Small intestine (tissue), 7 donors: ENCODE measurements around the gene SEC61A2. TPM values are rescaled to one million over a fixed set of nuclear protein-coding genes. Genes with fewer than 3 reads are reported as not detected.

Experiments
- DNase-seq, 2 donors: peaks; one replicate each; pipeline versions ENCODE4 v3.0.0 to v3.0.0-alpha.2; 2013
- FAIRE-seq: peaks from 2 replicates; lab custom pipeline; 2012; peaks lifted over from hg19 to GRCh38; lab: Jason Lieb, UNC
- H3K27ac ChIP-seq, 3 donors: one replicate each; pipeline ENCODE4 v1.5.1; 2013; ENCODE audit warnings: low read length in 2 of 3, mild to moderate bottlenecking in 2 of 3, control low read depth in 1 of 3, inconsistent platforms in 1 of 3, low read depth in 1 of 3, moderate library complexity in 1 of 3
- H3K27me3 ChIP-seq, 3 donors: one replicate each; pipeline ENCODE4 v1.6.1; 2013; ENCODE audit warnings: low read length in 3 of 3, inconsistent platforms in 1 of 3; ENCODE audit not compliant: control insufficient read depth in 3 of 3, insufficient read depth in 3 of 3
- H3K36me3 ChIP-seq, 3 donors: one replicate each; pipeline ENCODE4 v1.6.1; 2013; ENCODE audit warnings: low read length in 3 of 3, inconsistent platforms in 1 of 3, low read depth in 1 of 3, mild to moderate bottlenecking in 1 of 3, moderate library complexity in 1 of 3; ENCODE audit not compliant: control insufficient read depth in 3 of 3, insufficient read depth in 2 of 3
- H3K4me1 ChIP-seq, 3 donors: one replicate each; pipeline ENCODE4 v1.6.1; 2013; ENCODE audit warnings: low read length in 2 of 3, inconsistent platforms in 1 of 3, low read depth in 1 of 3, mild to moderate bottlenecking in 1 of 3, moderate library complexity in 1 of 3; ENCODE audit not compliant: control insufficient read depth in 3 of 3, insufficient read depth in 2 of 3
- H3K4me3 ChIP-seq, 3 donors: one replicate each; pipeline ENCODE4 v1.5.1; 2013; ENCODE audit warnings: low read length in 3 of 3, control low read depth in 1 of 3, inconsistent platforms in 1 of 3, low read depth in 1 of 3, mild to moderate bottlenecking in 1 of 3, moderate library complexity in 1 of 3
- H3K9me3 ChIP-seq, 2 donors: one replicate each; pipeline ENCODE4 v1.6.1; 2013; ENCODE audit warnings: low read depth in 1 of 2, low read length in 1 of 2; ENCODE audit not compliant: control insufficient read depth in 2 of 2, insufficient read depth in 1 of 2
- WGBS, 3 donors: extraction: QIAGEN DNeasy Blood & Tissue Kit; methylation state at CpG; one replicate each; pipeline ENCODE4 v1.1.7; 2013; 5-methylcytosine and 5-hydroxymethylcytosine counted together
- polyA plus RNA-seq, 4 donors: library from polyadenylated mRNA; stranded (reverse) in 3 of 4; unstranded in 1 of 4; fragments of 200-250 nt in 3 of 4; fragments of 120-200 nt in 1 of 4; gene quantifications; one replicate each; pipeline versions ENCODE4 v1.2.1 to v1.2.3, GENCODE V29; 2013
- donor health status: healthy with polysubstance abuse.
- donor health status: control.
- donor health status: control.
- donor health status: Bipolar disorder and iron deficiency.
- donor health status: healthy.

Gene SEC61A2
- polyA plus RNA-seq, 4 donors = 1.4 to 7.4 (median 2.8) TPM

DNA sequence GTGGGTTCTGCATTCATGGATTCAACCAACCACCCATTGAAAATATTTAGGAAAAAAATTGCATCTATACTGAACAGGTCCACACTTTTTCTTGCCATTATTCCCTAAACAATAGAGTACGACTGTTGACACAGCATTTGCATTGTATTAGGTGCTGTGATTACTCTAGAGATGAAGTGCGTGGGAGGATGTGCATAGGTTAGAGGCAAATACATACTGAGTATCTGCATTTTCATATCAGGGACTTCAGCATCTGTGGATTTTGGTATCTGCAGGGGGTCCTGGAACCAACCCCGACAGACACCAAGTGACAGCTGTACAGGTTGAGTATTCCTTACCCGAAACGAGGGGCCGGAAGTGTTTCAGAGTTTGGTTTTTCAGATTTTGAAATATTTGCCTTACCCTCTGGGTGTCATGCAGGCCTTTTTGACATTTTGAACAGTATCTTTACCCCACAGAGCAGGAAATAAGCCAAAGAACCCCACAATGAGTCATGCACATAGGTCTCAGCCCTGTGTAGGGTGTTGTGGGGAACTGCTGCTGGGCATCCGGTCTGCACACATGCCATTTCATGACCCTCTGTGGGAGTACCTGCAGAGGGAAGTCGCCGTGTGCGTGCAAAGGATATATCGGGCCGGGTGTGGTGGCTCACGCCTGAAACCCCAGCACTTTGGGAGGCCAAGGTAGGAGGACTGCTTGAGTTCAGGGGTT lies 51.7 kb downstream of the SEC61A2 start:
- Histone ChIP-seq H3K9me3 (no peaks in the 10 kb centered on the region), H3K4me3 (no peak overlapping the region), H3K36me3 (peaks cover 6 to 26% (median 13%) of the 10 kb centered on the region in 3 donors), H3K27me3 (no peaks in the 10 kb centered on the region), H3K4me1 (peaks cover 0 to 4% (median 0%) of the 10 kb centered on the region in 3 donors), H3K27ac (no peak overlapping the region)
- FAIRE-seq = no peak
- WGBS, 3 donors = 79 to 89% (median 80%) methylated on average over 13 of the region's 13 CpGs
- DNase-seq = peak in 1 of 2 donors; percentile 69

DNA sequence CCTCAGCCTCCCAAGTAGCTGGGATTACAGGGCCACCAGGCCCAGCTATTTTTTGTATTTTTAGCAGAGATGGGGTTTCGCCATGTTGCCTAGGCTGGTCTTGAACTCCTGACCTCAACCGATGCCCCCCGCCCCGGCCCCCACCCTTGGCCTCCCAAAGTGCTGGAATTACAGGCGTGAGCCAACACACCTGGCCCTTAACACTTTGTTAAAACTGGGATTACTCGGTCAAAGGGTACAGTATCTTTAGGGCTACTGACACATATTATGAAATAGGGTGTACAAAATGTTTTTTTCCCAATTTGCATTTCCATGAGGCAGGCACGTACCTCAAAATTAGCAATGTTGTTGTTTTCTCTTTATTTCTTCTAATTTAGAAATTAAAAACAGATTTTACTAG lies 54.7 kb downstream of the SEC61A2 start:
- no peak overlapping the region for H3K27ac ChIP-seq
- H3K4me3 ChIP-seq = no peak overlapping the region
- peaks cover 0 to 4% (median 3%) of the 10 kb centered on the region in 3 donors for H3K4me1 ChIP-seq
- peaks cover 0 to 23% (median 1%) of the 10 kb centered on the region in 3 donors for H3K36me3 ChIP-seq
- DNase-seq (no peak), FAIRE-seq (no peak)
- 86 to 93% (median 90%) methylated on average over 7 of the region's 7 CpGs for WGBS, 3 donors
- no peaks in the 10 kb centered on the region for H3K27me3 ChIP-seq
- H3K9me3 ChIP-seq = no peaks in the 10 kb centered on the region

DNA sequence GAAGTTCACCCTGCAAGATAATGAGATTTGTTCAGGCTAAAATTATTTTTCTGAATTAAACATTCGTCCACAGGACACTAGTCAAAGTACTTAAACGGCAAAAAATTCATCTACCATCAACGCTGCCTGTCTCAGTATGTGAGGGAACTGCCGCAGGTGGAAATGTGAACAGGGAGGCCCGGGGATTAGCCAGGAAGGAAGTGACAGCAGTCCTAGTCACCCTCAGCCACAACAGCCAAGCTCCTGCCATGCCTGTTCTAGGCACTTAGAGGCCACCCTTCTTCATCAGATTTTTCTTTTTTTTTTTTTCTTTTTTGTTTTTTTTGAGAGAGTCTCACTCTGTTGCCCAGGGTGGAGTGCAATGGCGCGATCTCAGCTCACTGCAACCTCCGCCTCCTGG lies 56.8 kb downstream of the SEC61A2 start:
- Histone ChIP-seq H3K27ac (no peak overlapping the region), H3K4me3 (no peak overlapping the region), H3K9me3 (no peaks in the 10 kb centered on the region), H3K36me3 (peaks cover 0 to 21% (median 0%) of the 10 kb centered on the region in 3 donors), H3K4me1 (peaks cover 0 to 3% (median 0%) of the 10 kb centered on the region in 3 donors), H3K27me3 (no peaks in the 10 kb centered on the region)
- WGBS, 3 donors = 81 to 93% (median 82%) methylated on average over 8 of the region's 8 CpGs
- DNase-seq (no peak), FAIRE-seq (no peak)

DNA sequence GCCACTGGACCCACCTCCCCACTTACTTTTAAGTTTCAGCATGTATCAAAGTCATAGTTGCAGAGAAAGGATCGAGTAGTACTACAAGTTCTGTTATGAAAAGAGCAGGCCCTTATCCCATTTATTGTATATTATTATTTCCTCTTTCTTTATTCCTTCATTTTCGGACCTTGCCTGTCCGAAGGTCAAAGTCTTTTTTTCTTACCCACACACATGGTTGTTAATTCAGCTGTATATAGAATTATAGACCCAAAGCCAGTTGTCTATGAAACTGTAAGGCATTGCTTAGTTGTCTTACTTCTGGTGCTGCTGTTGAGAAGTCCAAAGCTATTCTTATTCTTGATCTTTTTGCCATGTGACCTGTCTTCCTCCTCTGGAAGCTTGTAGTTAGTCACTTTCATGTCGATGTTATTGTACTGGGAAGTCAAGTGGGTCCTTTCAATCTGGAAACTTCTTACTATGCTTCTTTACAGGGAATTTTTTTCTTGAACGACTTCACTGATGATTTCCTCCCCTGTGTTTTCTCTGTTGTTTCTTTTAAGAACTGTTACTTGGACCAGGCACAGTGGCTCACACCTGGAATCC lies 57.9 kb downstream of the SEC61A2 start:
- H3K27ac ChIP-seq = peak overlapping the region in 2 of 3 donors; percentile 4 to 39
- DNase-seq (peak; percentile 4 to 61), FAIRE-seq (no peak)
- peaks cover 0 to 3% (median 0%) of the 10 kb centered on the region in 3 donors for H3K4me1 ChIP-seq
- H3K4me3 ChIP-seq = no peak overlapping the region
- H3K27me3 ChIP-seq = no peaks in the 10 kb centered on the region
- H3K9me3 ChIP-seq = no peaks in the 10 kb centered on the region
- H3K36me3 ChIP-seq = peaks cover 0 to 16% (median 0%) of the 10 kb centered on the region in 3 donors
- 39 to 64% (median 51%) methylated on average over 5 of the region's 5 CpGs for WGBS, 3 donors

DNA sequence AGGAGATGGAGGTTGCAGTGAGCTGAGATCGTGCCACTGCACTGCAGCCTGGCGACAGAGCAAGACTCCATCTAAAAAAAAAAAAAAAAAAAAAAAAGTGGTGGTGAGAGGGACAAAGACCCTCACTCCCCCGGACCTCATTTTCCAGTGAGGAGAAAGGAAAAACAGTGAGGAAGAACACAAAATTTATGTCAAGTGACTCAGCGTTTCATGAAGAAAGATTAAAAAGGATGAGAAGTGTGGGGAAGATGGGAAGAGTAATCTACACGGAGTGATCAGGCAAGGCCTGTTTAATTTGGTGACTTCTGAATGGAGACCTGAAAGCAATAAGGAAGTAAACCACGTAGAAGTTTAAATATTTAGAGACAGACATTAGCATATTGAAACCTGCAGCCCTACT lies 59.2 kb downstream of the SEC61A2 start:
- WGBS, 3 donors = 69 to 81% (median 79%) methylated on average over 6 of the region's 6 CpGs
- Histone ChIP-seq H3K36me3 (peaks cover 0 to 16% (median 0%) of the 10 kb centered on the region in 3 donors), H3K27me3 (no peaks in the 10 kb centered on the region), H3K27ac (no peak overlapping the region), H3K4me3 (no peak overlapping the region), H3K9me3 (no peaks in the 10 kb centered on the region), H3K4me1 (peaks cover 0 to 3% (median 0%) of the 10 kb centered on the region in 3 donors)
- DNase-seq (no peak), FAIRE-seq (no peak)

DNA sequence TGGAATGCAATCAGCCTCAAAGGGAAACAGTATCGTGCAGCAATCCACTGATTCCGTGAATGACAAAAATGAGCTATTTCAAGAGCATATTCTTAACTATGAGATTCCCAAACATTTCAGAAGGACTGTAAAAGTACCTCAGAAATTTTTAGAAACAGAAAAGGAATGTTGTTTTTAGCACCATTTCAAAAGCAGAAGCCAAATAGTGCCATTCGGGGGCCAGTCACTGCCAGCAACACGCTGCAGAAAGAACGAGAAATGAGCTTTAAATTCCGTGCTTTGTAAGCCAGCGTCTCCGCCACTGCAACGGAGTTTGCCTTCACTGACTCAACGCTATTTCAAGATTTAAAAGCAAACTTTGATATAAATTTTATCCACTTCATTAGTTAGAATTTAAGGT lies 59.9 kb downstream of the SEC61A2 start:
- Histone ChIP-seq H3K4me3 (no peak overlapping the region), H3K4me1 (peaks cover 0 to 7% (median 5%) of the 10 kb centered on the region in 3 donors), H3K27me3 (no peaks in the 10 kb centered on the region), H3K36me3 (peaks cover 0 to 16% (median 0%) of the 10 kb centered on the region in 3 donors), H3K9me3 (no peaks in the 10 kb centered on the region), H3K27ac (no peak overlapping the region)
- FAIRE-seq (no peak), DNase-seq (no peak)
- WGBS, 3 donors = 94 to 99% (median 96%) methylated on average over 10 of the region's 10 CpGs

DNA sequence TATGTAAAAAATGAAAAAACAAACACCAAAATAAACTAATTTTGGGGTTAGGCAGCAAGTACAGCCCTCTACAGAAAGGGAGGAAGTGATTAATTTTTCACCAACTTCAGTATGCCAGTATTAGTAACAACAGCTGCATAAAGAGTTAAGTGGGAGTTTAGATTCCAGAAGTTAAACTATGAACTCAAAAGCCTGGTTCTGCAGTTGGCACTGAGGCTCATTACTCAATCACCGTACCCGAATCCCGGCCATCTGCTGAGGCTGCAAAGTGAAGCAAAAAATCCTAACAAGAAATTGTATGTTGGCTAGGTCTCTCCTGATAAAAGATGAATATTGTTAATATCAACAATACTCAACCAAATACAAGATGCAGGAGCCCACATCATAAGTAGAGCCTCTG lies 62.2 kb downstream of the SEC61A2 start:
- no peak for FAIRE-seq
- Histone ChIP-seq H3K27ac (no peak overlapping the region), H3K4me1 (peaks cover 0 to 7% (median 7%) of the 10 kb centered on the region in 3 donors), H3K36me3 (peaks cover 0 to 7% (median 0%) of the 10 kb centered on the region in 3 donors), H3K4me3 (no peak overlapping the region), H3K9me3 (no peaks in the 10 kb centered on the region), H3K27me3 (no peaks in the 10 kb centered on the region)
- 34 to 46% (median 44%) methylated on average over 3 of the region's 3 CpGs for WGBS, 3 donors
- DNase-seq = no peak

DNA sequence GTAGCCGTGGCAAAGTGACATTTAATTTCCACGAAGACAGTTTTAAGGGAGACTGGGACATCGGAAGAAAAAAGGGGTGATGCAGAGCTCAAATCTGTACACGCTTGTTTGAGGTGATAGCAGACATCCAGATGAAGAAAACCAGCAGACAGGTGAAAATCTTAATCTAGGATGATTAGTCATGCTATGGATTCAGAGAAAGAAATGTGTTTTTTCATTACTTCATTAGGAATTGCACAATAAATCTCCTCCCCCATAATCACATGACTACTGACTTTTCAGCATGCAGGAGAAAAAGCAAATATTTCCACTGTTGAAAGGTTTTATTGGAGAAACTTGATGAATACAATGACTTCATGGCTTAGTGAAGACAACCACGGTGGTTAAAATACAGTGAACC lies 63.7 kb downstream of the SEC61A2 start:
- Histone ChIP-seq H3K27ac (no peak overlapping the region), H3K4me1 (peaks cover 0 to 7% (median 7%) of the 10 kb centered on the region in 3 donors), H3K27me3 (no peaks in the 10 kb centered on the region), H3K36me3 (no peaks in the 10 kb centered on the region), H3K4me3 (no peak overlapping the region), H3K9me3 (no peaks in the 10 kb centered on the region)
- 87 to 92% (median 90%) methylated on average over 5 of the region's 5 CpGs for WGBS, 3 donors
- DNase-seq = peak in 1 of 2 donors; percentile 41
- no peak for FAIRE-seq
